ENCODE measurements around the gene RAB40C.

The RAB40C gene

GRCh38 chr16:648781-649589 lies 59.1 kb downstream of the RAB40C start, which contains the start of gene WDR90:
Gene WDR90, plus strand, starts transcription at chr16:649365. Its CDS starts 52 bp downstream, at chr16:649417.
- no peak for FAIRE-seq

- no peak for FAIRE-seq
Observed at GRCh38 chr16:649631-650030, 59.8 kb downstream of the RAB40C start.

GRCh38 chr16:651844-652243 lies 62.0 kb downstream of the RAB40C start:
- FAIRE-seq = no peak

- no peak for FAIRE-seq
Observed at GRCh38 chr16:652454-653305, 62.8 kb downstream of the RAB40C start.

GRCh38 chr16:654034-654433 lies 64.2 kb downstream of the RAB40C start:
- FAIRE-seq = no peak

- no peak for FAIRE-seq
Observed at GRCh38 chr16:657487-657886, 67.6 kb downstream of the RAB40C start.

GRCh38 chr16:658679-659571 lies 69.1 kb downstream of the RAB40C start:
- FAIRE-seq = no peak

GRCh38 chr16:659618-660017 lies 69.8 kb downstream of the RAB40C start:
- FAIRE-seq = no peak

GRCh38 chr16:660132-660458 lies 70.2 kb downstream of the RAB40C start:
- no peak for FAIRE-seq

GRCh38 chr16:660459-661183 lies 70.8 kb downstream of the RAB40C start:
- FAIRE-seq = no peak

GRCh38 chr16:661184-661821 lies 71.4 kb downstream of the RAB40C start:
- no peak for FAIRE-seq

- no peak for FAIRE-seq
Observed at GRCh38 chr16:662095-662494, 72.2 kb downstream of the RAB40C start.

GRCh38 chr16:662597-662996 lies 72.7 kb downstream of the RAB40C start:
- FAIRE-seq = no peak

- FAIRE-seq = no peak
Observed at GRCh38 chr16:666572-666971, 76.7 kb downstream of the RAB40C start.

GRCh38 chr16:667113-667779 lies 77.4 kb downstream of the RAB40C start:
- FAIRE-seq = no peak

GRCh38 chr16:667780-668518 lies 78.1 kb downstream of the RAB40C start, which contains the start of gene RHOT2:
Gene RHOT2, plus strand, starts transcription at chr16:668132. Its CDS starts 68 bp downstream, at chr16:668200.
- no peak for FAIRE-seq

GRCh38 chr16:668519-669171 lies 78.8 kb downstream of the RAB40C start:
- no peak for FAIRE-seq

- no peak for FAIRE-seq
Observed at GRCh38 chr16:669666-670065, 79.8 kb downstream of the RAB40C start.

GRCh38 chr16:670485-671352 lies 80.9 kb downstream of the RAB40C start:
- FAIRE-seq = no peak
